HG03025 (cell line): ENCODE measurements around the gene SYNDIG1.

ENCODE experiments used
- ATAC-seq: cut with Tn5 transposase; IDR thresholded peaks from one replicate; pipeline ENCODE4 v1.9.1; 2021; ENCODE audit warnings: mild to moderate bottlenecking, moderate library complexity; ENCODE audit not compliant: unreplicated experiment, low FRiP score

The SYNDIG1 gene

GRCh38 chr20:24649787-24650490 is 180.5 kb downstream of the SYNDIG1 start:
- ATAC-seq, result no peak

GRCh38 chr20:24651171-24651975 is 181.9 kb downstream of the SYNDIG1 start:
- ATAC-seq, result no peak

- no peak for ATAC-seq
Measured at GRCh38 chr20:24651976-24652345, 182.5 kb downstream of the SYNDIG1 start.

- ATAC-seq, result no peak
Measured at GRCh38 chr20:24653306-24653705, 183.9 kb downstream of the SYNDIG1 start.

- ATAC-seq, result no peak
Measured at GRCh38 chr20:24654425-24654824, 185.0 kb downstream of the SYNDIG1 start.

- no peak for ATAC-seq
Measured at GRCh38 chr20:24656391-24656790, 187.0 kb downstream of the SYNDIG1 start.

GRCh38 chr20:24657196-24657595 is 187.8 kb downstream of the SYNDIG1 start:
- ATAC-seq, result no peak

- no peak for ATAC-seq
Measured at GRCh38 chr20:24657878-24658620, 188.6 kb downstream of the SYNDIG1 start.

GRCh38 chr20:24658920-24659660 is 189.7 kb downstream of the SYNDIG1 start:
- ATAC-seq, result no peak

- no peak for ATAC-seq
Measured at GRCh38 chr20:24659835-24660234, 190.4 kb downstream of the SYNDIG1 start.

- ATAC-seq, result no peak
Measured at GRCh38 chr20:24660651-24661050, 191.2 kb downstream of the SYNDIG1 start.

GRCh38 chr20:24661255-24661654 is 191.8 kb downstream of the SYNDIG1 start:
- no peak for ATAC-seq

- ATAC-seq, result no peak
Measured at GRCh38 chr20:24662322-24662721, 192.9 kb downstream of the SYNDIG1 start.

GRCh38 chr20:24662752-24663365 is 193.4 kb downstream of the SYNDIG1 start:
- ATAC-seq, result no peak

GRCh38 chr20:24663496-24663895 is 194.1 kb downstream of the SYNDIG1 start:
- ATAC-seq, result no peak

- no peak for ATAC-seq
Measured at GRCh38 chr20:24664266-24664986, 195.0 kb downstream of the SYNDIG1 start.

GRCh38 chr20:24665196-24665595 is 195.8 kb downstream of the SYNDIG1 start:
- no peak for ATAC-seq

GRCh38 chr20:24665741-24666191 is 196.3 kb downstream of the SYNDIG1 start:
- no peak for ATAC-seq

- no peak for ATAC-seq
Measured at GRCh38 chr20:24667689-24668383, 198.4 kb downstream of the SYNDIG1 start.
